AG09309 (cell line): Measurements from ENCODE around the gene KDSR.

Experiments used
- DNase-seq: peaks from one replicate; pipeline ENCODE4 v3.0.0-alpha.2; 2010; ENCODE audit warnings: low read depth
- H3K4me3 ChIP-seq: 2 replicates; pipeline ENCODE4 v1.5.1; 2011; ENCODE audit warnings: mild to moderate bottlenecking, low read depth, low read length, moderate library complexity; ENCODE audit not compliant: control insufficient read depth
- CTCF ChIP-seq: IDR thresholded peaks from 2 replicates; pipeline ENCODE4 v1.5.1; 2011; ENCODE audit warnings: mild to moderate bottlenecking, low read depth, low read length, inconsistent platforms; ENCODE audit not compliant: insufficient read depth, control insufficient read depth; ENCODE audit errors: missing control alignments

The KDSR gene

GRCh38 chr18:63317982-63318888 is 48.8 kb downstream of the KDSR start:
- DNase-seq: no peak
- peak overlapping the region; percentile 75 for H3K4me3 ChIP-seq
- peak; percentile 53 for TF ChIP-seq CTCF

GRCh38 chr18:63317556-63317946 is 49.5 kb downstream of the KDSR start:
- no peak for DNase-seq
- no peak overlapping the region for H3K4me3 ChIP-seq
- TF ChIP-seq CTCF: no peak

GRCh38 chr18:63316612-63317555 is 50.1 kb downstream of the KDSR start:
- no peak overlapping the region for H3K4me3 ChIP-seq
- TF ChIP-seq CTCF: no peak
- DNase-seq: no peak

GRCh38 chr18:63315876-63316275 is 51.1 kb downstream of the KDSR start:
- H3K4me3 ChIP-seq: no peak overlapping the region
- TF ChIP-seq CTCF: no peak
- DNase-seq: no peak

- TF ChIP-seq CTCF: no peak
- no peak for DNase-seq
- H3K4me3 ChIP-seq: no peak overlapping the region
These were observed 51.8 kb downstream of the KDSR start for GRCh38 chr18:63315131-63315662.

GRCh38 chr18:63314062-63314790 is 52.8 kb downstream of the KDSR start:
- no peak for TF ChIP-seq CTCF
- no peak overlapping the region for H3K4me3 ChIP-seq
- no peak for DNase-seq
